T-helper 2 cell treated with Interferon-gamma antibody and Interleukin-4, amounts not matched to agents 5 μg/mL and 100 μg/mL, for 36 hours (primary cell): ENCODE results near the gene RPTOR.
"Not testable (repeated sequence)": the region's sequence is repeated elsewhere in the genome, so short reads cannot be mapped to it uniquely, and the experiment has no call there.

Experiments used
- DNase-seq: peaks from one replicate; pipeline ENCODE4 v3.0.0; 2021; ENCODE audit warnings: low spot score
- H3K27ac Mint-ChIP-seq: one replicate; pipeline ENCODE4 v1.8.0; 2021; ENCODE audit warnings: mild to moderate bottlenecking, mixed read lengths
- H3K27me3 Mint-ChIP-seq: one replicate; pipeline ENCODE4 v1.8.0; 2021; ENCODE audit warnings: low read depth, mixed read lengths
- H3K36me3 Mint-ChIP-seq: one replicate; pipeline ENCODE4 v1.8.0; 2021; ENCODE audit warnings: low read depth, mixed read lengths
- H3K4me1 Mint-ChIP-seq: one replicate; pipeline ENCODE4 v1.8.0; 2021; ENCODE audit warnings: low read depth, mixed read lengths
- H3K4me3 Mint-ChIP-seq: one replicate; pipeline ENCODE4 v1.8.0; 2022; ENCODE audit warnings: mild to moderate bottlenecking, moderate library complexity, mixed read lengths
- H3K9me3 Mint-ChIP-seq: one replicate; pipeline ENCODE4 v1.8.0; 2021; ENCODE audit warnings: mixed read lengths

Gene RPTOR

DNA sequence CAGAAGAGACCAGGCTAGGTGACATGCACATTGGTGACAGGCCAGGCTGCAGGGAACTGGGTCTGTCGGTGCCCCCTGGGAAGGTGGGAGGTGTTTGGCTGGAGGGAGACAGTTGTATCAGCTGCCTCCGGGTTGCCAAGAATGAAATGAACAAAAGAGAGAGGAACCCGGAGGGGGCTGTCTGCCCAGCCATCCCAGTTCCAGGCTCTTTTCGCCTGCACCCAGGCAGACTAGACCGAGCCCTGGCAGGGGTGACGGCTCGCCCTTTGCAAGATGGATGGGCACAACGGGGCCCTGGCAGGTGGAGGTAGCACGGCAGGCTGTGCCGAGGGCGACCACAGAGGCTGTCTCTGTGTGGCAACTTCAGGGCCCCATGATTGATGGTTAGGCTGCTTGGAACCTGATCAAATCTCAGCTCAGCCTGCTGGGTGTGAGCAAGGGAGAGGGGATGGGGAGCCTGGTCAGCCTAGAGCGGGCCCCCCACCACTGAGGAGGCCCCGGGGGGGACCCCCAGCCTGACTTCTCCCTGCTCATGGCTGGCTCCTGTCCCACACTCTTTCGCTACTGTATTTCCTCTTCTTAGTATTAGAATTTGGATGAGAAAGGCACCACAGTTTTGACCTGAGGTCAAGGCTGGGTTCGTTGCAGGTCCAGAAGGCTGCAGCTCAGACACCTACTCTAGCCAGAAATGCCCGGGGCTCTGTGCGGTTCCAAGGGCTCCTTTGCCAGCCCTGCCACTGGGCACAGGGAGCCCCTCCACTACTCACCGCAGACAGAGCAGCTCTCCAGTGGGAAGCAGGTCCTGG lies 328.1 kb downstream of the RPTOR start:
- no peak for DNase-seq
- H3K4me1 Mint-ChIP-seq: peaks cover 73% of the 10 kb centered on the region
- peak overlapping the region; percentile 85 for H3K27ac Mint-ChIP-seq
- H3K9me3 Mint-ChIP-seq: no peaks in the 10 kb centered on the region
- H3K4me3 Mint-ChIP-seq: peak overlapping the region; percentile 54
- H3K27me3 Mint-ChIP-seq: no peaks in the 10 kb centered on the region
- peaks cover 42% of the 10 kb centered on the region for H3K36me3 Mint-ChIP-seq

DNA sequence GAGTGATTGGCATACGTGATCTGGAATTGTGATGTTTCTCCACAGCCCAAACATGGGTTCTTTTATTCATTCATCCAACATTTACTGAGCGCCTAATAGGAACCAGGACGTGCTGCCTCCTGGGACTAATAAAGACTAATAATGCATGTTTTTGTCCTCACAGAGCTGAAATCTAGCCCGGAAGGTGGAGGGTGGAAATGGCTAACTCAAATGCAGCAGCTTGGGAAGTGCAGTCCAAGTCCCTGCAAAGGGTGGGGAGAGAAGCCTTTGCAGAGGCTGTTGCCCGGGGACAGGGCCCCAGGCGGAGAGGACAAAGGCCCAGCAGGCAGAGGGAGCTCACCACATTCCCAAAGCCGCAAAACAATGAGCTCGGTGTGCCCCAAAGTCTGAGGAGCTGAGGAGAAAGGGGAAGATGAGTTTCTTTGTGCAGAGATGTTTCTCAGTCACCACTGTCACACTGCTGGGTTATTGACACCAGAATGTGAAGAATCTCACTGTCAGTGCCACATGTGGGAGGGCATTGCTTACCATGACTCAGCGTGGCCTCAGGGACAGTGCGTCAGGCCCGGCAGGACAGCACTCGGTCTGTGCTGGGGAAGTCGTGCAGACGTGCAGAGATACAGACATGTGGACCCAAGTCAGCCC lies 328.8 kb downstream of the RPTOR start:
- DNase-seq: no peak
- no peaks in the 10 kb centered on the region for H3K27me3 Mint-ChIP-seq
- H3K4me3 Mint-ChIP-seq: peak overlapping the region; percentile 4
- H3K27ac Mint-ChIP-seq: peak overlapping the region; percentile 62
- peaks cover 36% of the 10 kb centered on the region for H3K36me3 Mint-ChIP-seq
- H3K4me1 Mint-ChIP-seq: peaks cover 70% of the 10 kb centered on the region
- no peaks in the 10 kb centered on the region for H3K9me3 Mint-ChIP-seq

DNA sequence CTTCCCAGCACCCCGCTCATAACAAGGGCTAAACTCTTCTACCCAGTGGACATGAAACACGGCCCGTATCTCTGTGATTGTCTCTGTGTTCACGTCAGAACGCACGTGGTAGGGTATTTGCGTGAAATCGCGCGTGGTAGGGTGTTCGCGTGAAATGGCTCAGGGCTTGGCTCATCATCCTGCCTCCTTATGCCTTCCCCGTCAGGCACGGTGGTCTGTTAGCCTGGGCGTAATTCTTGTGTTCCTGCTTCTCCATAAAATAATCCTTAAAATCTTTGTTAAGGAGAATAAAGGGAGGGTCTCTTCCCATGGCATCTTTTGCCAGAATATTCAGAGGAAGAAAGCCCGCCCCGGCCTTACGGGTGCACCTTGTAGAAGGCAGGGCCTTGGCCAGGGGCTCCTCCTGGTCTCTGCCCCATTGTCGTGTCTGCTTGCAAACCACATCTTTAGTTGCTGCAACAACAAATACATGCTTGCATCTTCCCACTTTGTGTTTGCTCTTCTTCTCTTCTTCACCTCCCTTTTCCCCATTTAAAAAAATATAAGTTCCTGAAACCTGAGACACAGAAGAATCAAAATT lies 330.3 kb downstream of the RPTOR start:
- Mint-ChIP-seq H3K9me3 (no peaks in the 10 kb centered on the region), H3K36me3 (peaks cover 35% of the 10 kb centered on the region), H3K4me1 (peaks cover 61% of the 10 kb centered on the region), H3K27ac (peak overlapping the region; percentile 77), H3K4me3 (peak overlapping the region; percentile 60), H3K27me3 (no peaks in the 10 kb centered on the region)
- DNase-seq: no peak

DNA sequence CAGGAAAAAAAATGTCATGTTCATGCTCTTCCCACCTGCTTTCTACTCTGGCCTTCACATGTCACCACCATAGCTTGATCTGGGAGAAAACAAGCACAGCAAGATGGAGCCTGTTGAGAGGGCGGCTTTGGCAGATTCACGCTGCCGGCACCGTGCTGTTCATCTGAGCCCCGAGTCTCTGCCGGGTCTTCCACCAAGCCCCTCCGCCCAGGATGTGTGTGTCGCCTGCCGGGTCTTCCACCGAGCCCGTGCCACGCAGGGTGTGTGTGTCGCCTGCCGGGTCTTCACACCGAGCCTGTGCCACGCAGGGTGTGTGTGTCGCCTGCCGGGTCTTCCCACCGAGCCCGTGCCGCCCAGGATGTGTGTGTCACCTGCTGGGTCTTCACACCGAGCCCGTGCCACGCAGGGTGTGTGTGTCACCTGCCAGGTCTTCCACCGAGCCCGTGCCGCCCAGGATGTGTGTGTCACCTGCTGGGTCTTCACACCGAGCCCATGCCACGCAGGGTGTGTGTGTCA lies 330.9 kb downstream of the RPTOR start:
- peak overlapping the region; percentile 60 for H3K4me3 Mint-ChIP-seq
- H3K27ac Mint-ChIP-seq: peak overlapping the region; percentile 77
- H3K27me3 Mint-ChIP-seq: not testable (repeated sequence)

DNA sequence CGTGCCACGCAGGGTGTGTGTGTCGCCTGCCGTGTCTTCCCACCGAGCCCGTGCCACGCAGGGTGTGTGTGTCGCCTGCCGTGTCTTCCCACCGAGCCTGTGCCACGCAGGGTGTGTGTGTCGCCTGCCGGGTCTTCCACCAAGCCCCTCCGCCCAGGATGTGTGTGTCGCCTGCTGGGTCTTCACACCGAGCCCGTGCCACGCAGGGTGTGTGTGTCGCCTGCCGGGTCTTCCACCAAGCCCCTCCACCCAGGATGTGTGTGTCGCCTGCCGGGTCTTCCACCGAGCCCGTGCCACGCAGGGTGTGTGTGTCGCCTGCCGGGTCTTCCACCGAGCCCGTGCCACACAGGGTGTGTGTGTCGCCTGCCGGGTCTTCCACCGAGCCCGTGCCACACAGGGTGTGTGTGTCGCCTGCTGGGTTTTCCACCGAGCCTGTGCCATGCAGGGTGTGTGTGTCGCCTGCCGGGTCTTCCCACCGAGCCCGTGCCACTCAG lies 331.9 kb downstream of the RPTOR start:
- H3K27me3 Mint-ChIP-seq, DNase-seq, H3K9me3 Mint-ChIP-seq: not testable (repeated sequence)
- Mint-ChIP-seq H3K36me3 (peaks cover 42% of the 10 kb centered on the region), H3K27ac (peak overlapping the region; percentile 97), H3K4me1 (peaks cover 48% of the 10 kb centered on the region), H3K4me3 (peak overlapping the region; percentile 79)

More for the DNA sequence above, 330.9 kb downstream of the RPTOR start:
- Mint-ChIP-seq H3K36me3 (peaks cover 38% of the 10 kb centered on the region), H3K4me1 (peaks cover 55% of the 10 kb centered on the region)
- H3K9me3 Mint-ChIP-seq, DNase-seq: not testable (repeated sequence)

DNA sequence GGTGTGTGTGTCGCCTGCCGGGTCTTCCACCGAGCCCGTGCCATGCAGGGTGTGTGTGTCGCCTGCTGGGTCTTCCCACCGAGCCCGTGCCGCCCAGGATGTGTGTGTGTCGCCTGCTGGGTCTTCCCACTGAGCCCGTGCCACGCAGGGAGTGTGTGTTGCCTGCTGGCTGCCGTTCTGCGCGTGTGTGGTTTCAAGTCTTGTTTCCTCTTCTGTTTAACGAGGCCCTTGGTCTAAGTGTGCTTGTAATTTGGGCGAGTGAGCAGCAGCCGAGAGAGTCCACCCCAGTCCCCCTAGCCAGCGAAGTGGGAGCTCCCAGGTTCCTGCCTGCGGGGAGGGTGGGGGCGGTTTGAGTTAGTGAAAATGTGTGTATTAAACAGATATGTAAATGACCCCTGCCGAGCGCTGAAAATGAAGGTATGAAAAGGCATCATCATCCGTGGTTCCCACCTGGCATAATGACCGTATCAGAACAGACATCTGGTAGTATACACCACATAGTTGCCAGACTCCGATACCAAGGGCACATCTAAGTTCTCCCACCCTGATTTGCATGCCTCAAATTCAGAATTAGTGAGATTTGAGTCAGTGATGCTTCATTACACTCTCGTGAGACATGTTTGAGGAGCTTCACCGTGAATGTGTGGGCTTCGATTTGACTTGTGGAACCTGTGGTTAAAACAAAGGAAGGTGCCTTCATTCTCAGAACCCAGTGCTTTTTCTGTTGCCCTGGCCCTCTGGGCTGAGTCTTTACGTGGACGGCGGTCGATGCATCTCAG lies 332.5 kb downstream of the RPTOR start:
- peaks cover 42% of the 10 kb centered on the region for H3K36me3 Mint-ChIP-seq
- H3K4me1 Mint-ChIP-seq: peaks cover 41% of the 10 kb centered on the region
- DNase-seq: peak; percentile 84
- peak overlapping the region; percentile 97 for H3K27ac Mint-ChIP-seq
- H3K27me3 Mint-ChIP-seq: no peaks in the 10 kb centered on the region
- peak overlapping the region; percentile 79 for H3K4me3 Mint-ChIP-seq
- H3K9me3 Mint-ChIP-seq: no peaks in the 10 kb centered on the region

DNA sequence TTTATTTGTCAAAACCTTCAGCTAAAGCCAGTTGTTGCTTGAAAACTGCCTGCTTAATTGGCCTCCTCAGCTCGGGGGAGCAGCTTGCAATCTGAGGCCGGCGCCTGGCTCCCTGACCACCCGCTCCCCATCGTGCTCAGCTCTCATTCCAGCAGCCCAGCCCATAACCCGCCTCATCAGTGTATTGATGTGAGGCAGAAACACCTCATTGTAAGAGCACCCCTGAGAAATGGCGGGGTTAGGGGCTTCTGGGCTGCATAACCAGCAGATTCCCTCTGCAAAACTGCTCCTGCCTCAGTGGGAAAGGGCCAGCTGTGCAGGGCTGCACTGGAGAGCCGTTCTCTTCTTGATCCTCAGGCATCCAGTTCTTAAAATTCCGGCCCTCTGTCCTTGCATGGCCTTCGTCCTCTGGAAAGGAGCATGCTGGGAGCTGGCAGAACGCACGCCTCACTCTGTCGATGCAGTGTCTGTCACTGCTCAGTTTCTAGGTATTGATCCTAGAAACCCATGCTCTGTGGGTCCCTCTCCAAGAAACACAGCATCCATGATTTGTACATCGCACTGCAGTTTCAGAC lies 333.2 kb downstream of the RPTOR start:
- peak overlapping the region; percentile 97 for H3K27ac Mint-ChIP-seq

DNA sequence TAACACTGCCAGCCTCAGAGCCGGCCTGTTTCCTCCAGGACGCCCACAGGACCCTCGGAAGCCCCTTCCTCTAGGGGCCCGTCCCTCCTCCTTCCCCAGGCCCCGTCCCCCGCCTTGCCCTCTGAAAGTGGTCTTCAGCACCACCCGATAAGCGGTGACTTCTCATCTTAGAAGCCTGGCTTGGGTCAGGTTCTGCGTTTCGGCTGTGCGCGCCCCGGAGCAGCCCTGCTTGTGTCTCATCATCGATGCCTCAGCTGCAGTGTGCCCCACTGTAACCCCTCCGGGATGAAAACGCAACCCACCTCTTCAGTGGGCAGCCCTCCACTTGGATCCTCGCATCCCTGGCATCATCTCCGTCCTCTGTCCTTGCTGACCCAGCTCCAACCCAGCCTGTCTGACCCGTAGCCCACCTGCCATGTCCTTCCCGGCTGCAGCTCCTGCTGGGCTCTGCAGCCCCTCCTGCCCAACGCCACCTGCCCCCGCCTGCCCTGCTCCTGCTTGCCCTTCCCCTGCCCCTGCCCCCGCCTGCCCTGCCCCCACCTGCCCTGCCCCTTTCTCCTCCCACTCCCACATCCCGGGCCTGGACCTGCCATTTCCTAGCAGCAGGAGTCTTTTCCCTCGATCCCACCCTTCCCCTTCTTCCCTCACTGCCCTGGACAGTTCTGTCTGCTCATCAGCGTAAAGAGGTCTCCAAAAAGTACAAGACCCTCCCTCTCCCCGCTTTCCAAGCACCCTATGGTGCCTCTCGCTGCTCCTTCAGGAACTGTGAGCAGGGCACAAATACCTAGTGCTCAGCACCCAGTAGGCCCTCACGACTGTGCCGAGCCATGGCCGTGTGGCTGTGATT lies 334.5 kb downstream of the RPTOR start:
- H3K9me3 Mint-ChIP-seq: no peaks in the 10 kb centered on the region
- peak overlapping the region; percentile 78 for H3K27ac Mint-ChIP-seq
- no peak overlapping the region for H3K4me3 Mint-ChIP-seq
- H3K4me1 Mint-ChIP-seq: peaks cover 35% of the 10 kb centered on the region
- peaks cover 51% of the 10 kb centered on the region for H3K36me3 Mint-ChIP-seq
- no peaks in the 10 kb centered on the region for H3K27me3 Mint-ChIP-seq
- DNase-seq: no peak

More for the DNA sequence above, 333.2 kb downstream of the RPTOR start:
- peaks cover 44% of the 10 kb centered on the region for H3K4me1 Mint-ChIP-seq
- H3K27me3 Mint-ChIP-seq: no peaks in the 10 kb centered on the region
- DNase-seq: no peak
- H3K36me3 Mint-ChIP-seq: peaks cover 48% of the 10 kb centered on the region
- H3K4me3 Mint-ChIP-seq: peak overlapping the region; percentile 79
- H3K9me3 Mint-ChIP-seq: no peaks in the 10 kb centered on the region

DNA sequence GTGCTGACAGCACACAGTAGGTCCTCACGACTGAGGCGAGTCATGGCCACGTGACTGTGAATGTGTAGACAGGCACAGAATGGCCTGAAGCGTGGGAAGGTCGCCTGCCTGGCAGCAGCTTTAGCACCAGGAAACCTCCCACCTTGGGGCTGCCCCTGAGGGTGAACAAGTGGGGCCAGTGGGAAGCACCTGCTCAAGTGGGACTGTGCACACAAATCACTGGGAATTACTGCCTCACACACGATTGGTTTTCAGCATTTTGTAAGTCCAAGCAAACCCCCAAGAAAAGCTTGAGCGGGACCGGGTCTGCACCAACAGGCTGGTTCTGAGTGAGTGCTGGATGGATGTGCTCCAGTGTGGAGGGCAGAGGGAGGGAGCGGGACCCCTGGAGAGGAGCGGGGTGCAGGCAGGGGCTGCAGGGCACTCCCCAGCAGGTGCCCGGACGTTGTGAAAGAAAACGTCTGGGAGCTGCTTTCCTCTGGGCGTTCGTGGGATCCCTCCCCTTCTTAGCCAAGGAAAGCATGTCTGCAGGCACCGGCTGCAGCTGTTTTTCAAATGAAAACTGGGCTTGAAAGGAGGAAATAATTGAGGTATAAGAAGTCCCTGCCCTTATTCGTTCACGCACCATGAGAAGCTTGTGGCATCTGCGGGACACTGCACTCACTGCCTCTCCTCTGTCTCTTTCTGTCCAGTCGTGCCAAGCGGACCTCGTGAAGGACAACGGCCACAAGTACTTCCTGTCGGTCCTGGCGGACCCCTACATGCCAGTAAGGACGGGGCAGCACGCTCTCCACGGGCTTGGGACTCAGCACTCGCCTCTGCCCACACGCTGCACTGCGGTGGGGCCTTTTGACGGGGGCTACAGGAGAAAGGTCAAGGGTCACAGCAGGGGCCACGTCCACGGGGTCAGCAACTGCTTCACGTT lies 335.3 kb downstream of the RPTOR start:
- no peak for DNase-seq
- no peaks in the 10 kb centered on the region for H3K9me3 Mint-ChIP-seq
- peak overlapping the region; percentile 78 for H3K27ac Mint-ChIP-seq
- H3K27me3 Mint-ChIP-seq: no peaks in the 10 kb centered on the region
- H3K4me1 Mint-ChIP-seq: peaks cover 29% of the 10 kb centered on the region
- no peak overlapping the region for H3K4me3 Mint-ChIP-seq
- H3K36me3 Mint-ChIP-seq: peaks cover 47% of the 10 kb centered on the region

DNA sequence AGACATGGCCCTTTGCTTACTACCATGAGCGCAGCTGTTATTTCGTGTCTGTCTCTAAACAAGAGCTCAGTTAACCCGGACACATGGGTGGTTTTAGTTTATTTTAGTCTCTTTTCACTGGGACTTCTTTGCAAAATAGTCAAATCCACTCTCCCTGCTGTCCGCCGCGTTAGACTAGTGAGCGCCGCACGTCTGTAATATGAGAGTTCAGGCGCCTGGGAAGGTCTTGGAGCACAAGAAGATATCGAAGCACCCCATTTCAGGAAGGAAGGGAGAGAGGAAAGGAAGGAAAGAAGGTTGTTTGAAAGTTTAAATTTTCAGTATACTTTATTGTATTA lies 336.0 kb downstream of the RPTOR start:
- Mint-ChIP-seq H3K4me3 (no peak overlapping the region), H3K27ac (peak overlapping the region; percentile 63), H3K9me3 (no peaks in the 10 kb centered on the region), H3K36me3 (peaks cover 43% of the 10 kb centered on the region), H3K4me1 (peaks cover 23% of the 10 kb centered on the region), H3K27me3 (no peaks in the 10 kb centered on the region)
- no peak for DNase-seq

DNA sequence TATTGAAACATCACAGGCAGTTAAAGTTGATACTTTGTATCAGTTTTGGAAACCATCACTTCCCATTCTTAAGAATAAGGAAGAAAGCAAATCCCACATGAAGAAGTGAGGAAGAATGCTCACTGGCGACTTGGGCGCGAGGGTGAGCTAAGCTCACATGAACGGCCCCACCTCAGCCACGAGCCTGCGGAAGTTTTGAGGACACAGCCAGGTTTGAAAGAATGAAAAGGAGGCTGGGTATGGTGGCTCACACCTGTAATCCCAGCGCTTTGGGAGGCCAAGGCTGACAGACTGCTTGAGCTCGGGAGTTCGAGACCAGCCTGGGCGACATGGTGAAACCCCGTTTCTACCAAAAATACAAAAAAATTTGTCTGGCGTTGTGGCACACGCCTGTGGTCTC lies 336.7 kb downstream of the RPTOR start:
- DNase-seq: no peak
- Mint-ChIP-seq H3K27ac (no peak overlapping the region), H3K9me3 (no peaks in the 10 kb centered on the region), H3K27me3 (no peaks in the 10 kb centered on the region), H3K4me3 (no peak overlapping the region), H3K36me3 (peaks cover 50% of the 10 kb centered on the region), H3K4me1 (peaks cover 25% of the 10 kb centered on the region)

DNA sequence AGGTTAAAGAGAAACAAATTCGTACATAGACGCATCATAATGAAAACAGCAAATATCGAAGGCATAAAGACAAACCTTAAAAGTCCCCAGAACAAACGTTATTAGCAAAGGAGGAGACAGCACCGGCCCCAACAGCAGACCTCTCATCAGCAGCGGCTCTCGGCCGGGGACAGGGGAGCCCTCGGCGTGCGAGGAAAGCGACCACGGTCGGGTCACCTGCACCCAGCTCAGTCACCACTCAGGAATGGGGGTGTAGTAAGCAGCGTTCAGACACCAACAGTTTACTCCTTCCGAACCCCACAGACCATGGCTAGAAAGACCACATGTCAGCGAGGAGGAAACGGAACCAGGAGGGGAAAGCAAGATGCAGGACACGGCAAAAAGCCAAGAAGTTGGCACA lies 337.7 kb downstream of the RPTOR start:
- DNase-seq: no peak
- Mint-ChIP-seq H3K9me3 (no peaks in the 10 kb centered on the region), H3K4me1 (peaks cover 19% of the 10 kb centered on the region), H3K4me3 (no peak overlapping the region), H3K27me3 (no peaks in the 10 kb centered on the region), H3K36me3 (peaks cover 51% of the 10 kb centered on the region), H3K27ac (no peak overlapping the region)
